ENCODE results near the gene GABBR1. TPM values are rescaled to one million over a fixed set of nuclear protein-coding genes. Genes with fewer than 3 reads are reported as not detected.

GABBR1 gene
- total and polyA plus RNA-seq, 4 donors, result 1.1 to 4.7 (median 1.4) TPM

- H3K9ac ChIP-seq (ENCODE audit: low read depth in 1 of 2, low read length in 2 of 2), result no peak overlapping the region
- H3K36me3 ChIP-seq (ENCODE audit: control insufficient read depth in 4 of 4, insufficient read depth in 3 of 4, low read depth in 1 of 4, low read length in 3 of 4), result no peaks in the 10 kb centered on the region
- H3K4me3 ChIP-seq (ENCODE audit: low read depth in 1 of 3, low read length in 3 of 3), result no peak overlapping the region
- no peak overlapping the region for H3K27ac ChIP-seq (ENCODE audit: low read depth in 1 of 2, low read length in 2 of 2)
- no peaks in the 10 kb centered on the region for H3K4me1 ChIP-seq (ENCODE audit: control insufficient read depth in 4 of 4, insufficient read depth in 4 of 4, low read length in 3 of 4)
- H3K9me3 ChIP-seq (ENCODE audit: control insufficient read depth in 4 of 4, low read length in 3 of 4), result no peaks in the 10 kb centered on the region
- no peak for DNase-seq (ENCODE audit: low spot score)
- H3K27me3 ChIP-seq (ENCODE audit: control insufficient read depth in 4 of 4, insufficient read depth in 4 of 4, low read length in 3 of 4), result no peaks in the 10 kb centered on the region
- 67% methylated on average over 4 of the region's 4 CpGs for WGBS
- TF ChIP-seq CTCF (IDR thresholded peaks at IDR 0.05; ENCODE audit: low read depth, low read length, missing input control) (no peak), ATF3 (IDR thresholded peaks at IDR 0.05) (no peak), HNF4G (IDR thresholded peaks at IDR 0.05) (no peak), FOXA1 (IDR thresholded peaks at IDR 0.05) (no peak), YY1 (IDR thresholded peaks at IDR 0.05) (no peak), HNF4A (conservative IDR thresholded peaks at IDR 0.05) (no peak), RXRA (IDR thresholded peaks at IDR 0.05) (no peak), REST (IDR thresholded peaks at IDR 0.05) (no peak), JUND (IDR thresholded peaks at IDR 0.05) (no peak), TAF1 (conservative IDR thresholded peaks at IDR 0.05) (no peak)
Observed at GRCh38 chr6:29611426-29611825, 21.6 kb downstream of the GABBR1 start.

- no peak for TF ChIP-seq MAX (IDR thresholded peaks at IDR 0.05)
- no peak for DNase-seq (ENCODE audit: low spot score)
- H3K27ac ChIP-seq (ENCODE audit: low read depth in 1 of 2, low read length in 2 of 2), result no peak overlapping the region
- H3K27me3 ChIP-seq (ENCODE audit: control insufficient read depth in 4 of 4, insufficient read depth in 4 of 4, low read length in 3 of 4), result no peaks in the 10 kb centered on the region
- H3K9ac ChIP-seq (ENCODE audit: low read depth in 1 of 2, low read length in 2 of 2), result no peak overlapping the region
- no peak overlapping the region for H3K4me3 ChIP-seq (ENCODE audit: low read depth in 1 of 3, low read length in 3 of 3)
- H3K9me3 ChIP-seq (ENCODE audit: control insufficient read depth in 4 of 4, low read length in 3 of 4), result no peaks in the 10 kb centered on the region
- no peaks in the 10 kb centered on the region for H3K36me3 ChIP-seq (ENCODE audit: control insufficient read depth in 4 of 4, insufficient read depth in 3 of 4, low read depth in 1 of 4, low read length in 3 of 4)
- no peaks in the 10 kb centered on the region for H3K4me1 ChIP-seq (ENCODE audit: control insufficient read depth in 4 of 4, insufficient read depth in 4 of 4, low read length in 3 of 4)
- 80% methylated on average over 4 of the region's 4 CpGs for WGBS
Observed at GRCh38 chr6:29610540-29610939, 22.4 kb downstream of the GABBR1 start.

GRCh38 chr6:29608131-29608530, 24.9 kb downstream of the GABBR1 start:
- H3K9me3 ChIP-seq (ENCODE audit: control insufficient read depth in 4 of 4, low read length in 3 of 4), result no peaks in the 10 kb centered on the region
- DNase-seq (ENCODE audit: low spot score), result no peak
- H3K36me3 ChIP-seq (ENCODE audit: control insufficient read depth in 4 of 4, insufficient read depth in 3 of 4, low read depth in 1 of 4, low read length in 3 of 4), result no peaks in the 10 kb centered on the region
- TF ChIP-seq JUND (IDR thresholded peaks at IDR 0.05) (no peak), FOXA2 (IDR thresholded peaks at IDR 0.05) (no peak), EGR1 (IDR thresholded peaks at IDR 0.05; ENCODE audit: low read depth in 2 of 2) (no peak), FOXA1 (IDR thresholded peaks at IDR 0.05) (no peak), ATF3 (IDR thresholded peaks at IDR 0.05) (no peak), RXRA (IDR thresholded peaks at IDR 0.05) (no peak), YY1 (IDR thresholded peaks at IDR 0.05) (no peak), REST (IDR thresholded peaks at IDR 0.05) (no peak), CTCF (IDR thresholded peaks at IDR 0.05; ENCODE audit: low read depth, low read length, missing input control) (no peak), TAF1 (conservative IDR thresholded peaks at IDR 0.05) (no peak)
- H3K4me1 ChIP-seq (ENCODE audit: control insufficient read depth in 4 of 4, insufficient read depth in 4 of 4, low read length in 3 of 4), result no peaks in the 10 kb centered on the region
- H3K4me3 ChIP-seq (ENCODE audit: low read depth in 1 of 3, low read length in 3 of 3), result no peak overlapping the region
- H3K27me3 ChIP-seq (ENCODE audit: control insufficient read depth in 4 of 4, insufficient read depth in 4 of 4, low read length in 3 of 4), result no peaks in the 10 kb centered on the region
- H3K27ac ChIP-seq (ENCODE audit: low read depth in 1 of 2, low read length in 2 of 2), result no peak overlapping the region
- H3K9ac ChIP-seq (ENCODE audit: low read depth in 1 of 2, low read length in 2 of 2), result no peak overlapping the region
